Stimulated activated CD4-positive, alpha-beta T cell treated with anti-CD3 and anti-CD28 coated beads, TNF-alpha, amount 100 ng/mL, for 24 hours (primary cell): Measurements from ENCODE around the gene KIRREL3.

Experiments used
- DNase-seq, 3 experiments: peaks; one replicate each; pipeline ENCODE4 v3.0.0-alpha.2; 2020; ENCODE audit warnings: low read depth in 3 of 3

KIRREL3 gene

GRCh38 chr11:126422446-126422845, 578.1 kb downstream of the KIRREL3 start:
- no peak for DNase-seq

- no peak for DNase-seq
These were observed 579.3 kb downstream of the KIRREL3 start for GRCh38 chr11:126421271-126421671.

- DNase-seq = no peak
These were observed 579.8 kb downstream of the KIRREL3 start for GRCh38 chr11:126420698-126421256.

DNA sequence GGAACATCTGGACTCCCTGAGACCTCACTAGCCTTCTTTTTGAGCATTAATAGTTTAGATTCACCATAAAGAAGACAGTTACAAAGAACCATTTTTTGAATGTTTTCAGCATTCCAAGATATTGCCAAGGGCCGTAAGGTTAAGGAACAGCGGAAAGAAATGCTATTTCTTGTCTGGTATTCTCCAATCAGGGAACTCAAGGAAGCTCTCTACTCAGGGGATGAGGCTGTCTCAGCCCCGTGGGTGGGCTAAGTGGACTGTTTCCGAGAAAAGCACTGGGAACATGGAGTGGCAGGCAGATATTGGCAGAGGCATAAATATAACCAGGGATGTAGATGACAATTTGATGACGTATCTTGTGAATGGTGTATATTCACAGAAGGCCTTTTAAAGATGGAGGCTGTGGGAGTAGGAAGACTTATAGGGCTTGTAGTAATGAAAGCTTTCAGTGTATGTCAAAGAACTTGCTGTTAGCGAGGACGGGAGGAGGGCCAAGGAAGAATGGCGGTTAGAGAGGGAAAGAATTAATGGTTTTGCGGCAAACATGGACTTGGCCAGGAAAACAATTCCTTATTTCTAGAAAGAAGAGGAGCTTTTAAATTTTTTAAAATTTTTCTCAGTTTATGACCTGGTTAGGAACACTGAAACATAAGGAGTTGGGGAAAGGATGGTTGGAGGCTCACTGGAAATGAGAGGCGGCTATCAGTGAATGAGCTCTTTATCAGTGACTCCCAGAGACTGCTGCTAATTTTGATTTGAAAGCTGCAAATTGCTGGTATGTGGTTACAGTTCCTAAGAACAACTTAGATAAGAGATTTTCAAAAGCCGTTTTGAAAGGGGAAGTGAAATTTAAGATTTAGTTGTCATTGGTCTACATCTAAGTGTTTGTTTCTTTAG, 580.5 kb downstream of the KIRREL3 start:
- DNase-seq = no peak

DNA sequence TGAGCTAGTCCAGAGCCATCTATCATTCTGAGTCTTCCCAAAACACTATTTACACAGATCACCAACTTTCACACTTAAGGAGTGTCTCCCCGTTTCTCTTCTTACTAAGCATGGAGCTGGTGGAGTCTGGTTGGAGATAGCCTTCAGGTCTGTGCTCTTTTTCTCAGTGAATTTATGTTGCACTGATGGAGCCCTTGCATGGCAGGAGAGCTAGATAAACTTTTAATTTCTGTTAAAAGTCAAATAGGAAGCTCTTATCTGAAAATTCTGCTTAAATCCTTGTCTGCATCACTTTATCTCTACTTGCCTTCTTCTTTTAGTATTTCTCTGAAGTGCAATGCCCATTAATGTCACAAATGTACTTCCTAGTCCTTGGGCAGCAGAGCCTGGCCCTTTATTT, 581.7 kb downstream of the KIRREL3 start:
- no peak for DNase-seq

DNA sequence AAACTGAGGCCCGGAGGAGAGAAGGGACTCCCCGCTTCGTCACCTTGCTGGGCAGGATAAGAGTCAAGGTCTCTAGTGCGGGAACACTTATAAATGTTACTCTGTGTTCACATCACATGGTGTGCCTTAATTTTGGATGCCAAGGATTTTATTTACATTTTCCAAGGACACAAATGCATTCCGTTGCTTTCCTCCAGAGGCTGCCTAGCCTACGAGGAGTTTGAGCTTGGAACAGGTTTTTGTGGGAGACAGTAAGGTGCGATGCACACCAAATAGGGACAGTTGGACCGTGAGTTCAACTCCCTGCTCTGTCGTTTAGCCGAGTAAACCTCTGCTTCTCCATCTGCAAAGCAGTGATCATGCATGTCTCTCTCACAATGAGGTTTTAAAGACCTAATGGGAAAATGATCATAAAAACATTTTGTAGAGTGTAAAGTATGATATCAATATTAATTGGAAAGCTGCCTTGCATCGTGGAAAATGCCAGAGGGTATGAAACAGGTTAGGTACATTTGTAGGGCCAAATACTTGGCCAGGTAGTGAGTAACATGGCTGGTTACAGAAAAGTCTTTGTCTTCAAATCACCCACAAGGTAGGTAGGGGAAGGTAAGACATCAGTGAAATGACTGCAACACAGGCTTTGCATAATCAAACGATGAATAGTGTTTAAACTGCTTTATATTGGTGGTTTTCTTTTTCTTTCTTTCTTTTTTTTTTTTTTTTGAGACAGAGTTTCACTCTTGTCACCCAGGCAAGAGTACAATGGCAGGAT, 583.3 kb downstream of the KIRREL3 start:
- DNase-seq = no peak

DNA sequence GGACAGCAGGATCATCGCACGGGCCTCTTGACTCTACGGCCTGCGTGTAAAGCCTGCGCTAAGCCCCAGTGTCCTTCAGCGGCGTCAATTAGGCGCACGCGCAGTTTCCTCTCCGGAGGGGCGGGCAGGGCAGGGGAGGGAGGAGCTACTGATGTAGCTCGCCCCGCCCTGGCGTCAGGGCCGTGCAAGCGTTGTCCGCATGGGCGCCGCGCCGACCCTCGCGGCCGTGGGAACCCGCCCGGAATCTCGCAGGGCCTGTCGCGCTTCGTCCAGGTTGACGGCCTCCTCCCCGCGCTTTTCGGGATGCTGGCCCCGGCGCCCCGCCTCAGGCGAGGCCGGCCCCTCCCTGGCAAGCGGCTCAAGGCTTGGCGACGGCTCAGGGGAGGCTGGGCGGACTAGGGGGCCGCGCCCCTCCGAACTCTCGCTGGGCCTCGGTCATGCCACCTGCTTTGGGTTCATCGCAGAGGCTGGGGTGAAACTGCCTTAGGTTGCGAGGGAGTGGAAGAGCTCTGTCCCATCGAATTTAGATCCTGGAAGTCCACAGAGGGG, 584.0 kb downstream of the KIRREL3 start:
- DNase-seq = peak; percentile 34 to 74 (median 48)

DNA sequence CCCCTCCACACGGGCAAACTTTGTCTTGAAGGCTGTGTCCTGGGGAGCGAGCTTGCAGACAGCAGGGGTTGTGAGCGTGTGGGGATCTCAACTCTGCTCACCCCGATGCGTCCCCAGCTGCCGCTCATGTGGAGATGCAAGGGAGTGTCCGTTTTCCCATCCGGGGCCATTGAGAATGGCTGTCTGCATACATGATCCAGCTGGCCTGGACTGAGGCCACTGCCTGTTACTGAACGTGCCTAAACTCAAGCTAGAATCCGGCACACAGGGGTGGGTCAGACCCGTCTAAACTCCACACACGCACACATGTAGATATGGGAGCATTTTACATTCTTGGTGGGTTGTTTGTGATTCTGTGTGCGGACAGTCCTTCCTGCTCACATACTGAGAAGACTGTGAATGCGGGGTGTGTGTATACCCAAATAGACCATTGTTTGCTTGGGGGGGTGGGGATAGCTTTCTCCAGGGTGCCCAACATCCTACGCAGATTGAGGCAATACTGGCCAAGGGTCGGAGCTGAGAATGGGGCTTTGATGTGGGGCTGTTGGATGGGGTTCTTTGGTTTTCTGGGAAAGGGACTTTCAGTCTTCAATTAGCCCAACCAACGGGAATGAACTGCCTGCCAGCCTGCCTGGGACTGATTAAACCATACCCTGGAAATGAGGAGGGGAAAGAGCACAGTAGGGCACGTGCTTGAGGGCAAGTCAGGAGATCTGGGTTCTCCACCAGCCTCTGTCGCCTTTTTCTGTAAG, 584.7 kb downstream of the KIRREL3 start:
- no peak for DNase-seq

DNA sequence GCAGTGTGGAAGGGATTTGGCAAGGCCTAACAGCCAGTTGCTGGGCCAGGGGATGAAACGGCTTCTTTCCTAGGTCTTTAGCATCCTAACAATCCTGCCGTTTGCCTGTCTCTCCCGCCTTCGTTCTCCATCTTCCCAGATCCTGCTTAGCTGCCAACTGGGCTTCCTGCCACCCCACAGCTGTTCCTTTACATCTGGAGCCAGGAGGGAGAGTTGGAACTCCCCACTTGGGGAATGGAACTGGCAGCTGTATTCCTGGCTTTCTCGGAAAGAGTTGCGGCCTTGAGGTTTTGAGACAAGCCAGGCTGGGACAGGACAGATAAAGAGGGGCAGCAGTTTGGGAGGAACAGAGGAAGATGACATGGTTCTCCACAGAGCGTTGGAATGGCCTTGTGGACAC, 585.4 kb downstream of the KIRREL3 start:
- no peak for DNase-seq

- DNase-seq = no peak
These were observed 586.0 kb downstream of the KIRREL3 start for GRCh38 chr11:126414615-126415014.

DNA sequence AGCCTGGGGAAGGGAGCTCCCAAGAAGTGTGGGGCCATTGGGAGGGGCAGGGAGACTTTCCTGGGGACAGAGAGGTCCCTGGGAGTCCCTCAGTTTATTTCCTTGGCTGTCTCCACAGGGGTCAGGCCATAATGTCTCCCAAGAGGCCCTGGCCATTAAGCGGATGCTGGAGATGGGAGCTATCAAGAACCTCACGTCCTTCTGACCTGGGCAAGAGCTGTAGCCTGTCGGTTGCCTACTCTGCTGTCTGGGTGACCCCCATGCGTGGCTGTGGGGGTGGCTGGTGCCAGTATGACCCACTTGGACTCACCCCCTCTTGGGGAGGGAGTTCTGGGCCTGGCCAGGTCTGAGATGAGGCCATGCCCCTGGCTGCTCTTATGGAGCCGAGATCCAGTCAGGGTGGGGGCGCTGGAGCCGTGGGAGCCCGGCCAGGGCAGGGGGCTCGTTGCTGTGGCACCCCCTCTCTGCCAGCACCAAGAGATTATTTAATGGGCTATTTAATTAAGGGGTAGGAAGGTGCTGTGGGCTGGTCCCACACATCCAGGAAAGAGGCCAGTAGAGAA, 586.6 kb downstream of the KIRREL3 start:
- DNase-seq = no peak

DNA sequence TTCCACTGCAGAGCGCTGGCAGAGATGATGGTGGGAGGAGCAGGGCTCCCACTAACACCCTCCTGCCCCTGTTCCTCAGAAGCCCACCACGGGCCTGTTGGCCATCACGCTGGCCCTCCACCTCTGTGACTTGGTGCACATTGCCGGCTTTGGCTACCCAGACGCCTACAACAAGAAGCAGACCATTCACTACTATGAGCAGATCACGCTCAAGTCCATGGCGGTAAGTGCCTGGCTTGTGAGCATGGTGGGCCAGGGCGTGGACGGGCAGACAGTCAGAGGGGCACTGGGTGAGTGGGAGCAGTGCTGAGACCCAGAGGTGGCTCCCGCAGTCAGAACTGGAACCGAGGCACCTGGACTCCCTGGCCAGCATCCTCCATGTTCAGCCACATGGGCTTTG, 587.1 kb downstream of the KIRREL3 start:
- DNase-seq = no peak

GRCh38 chr11:126411971-126412381, 588.6 kb downstream of the KIRREL3 start:
- DNase-seq = no peak

GRCh38 chr11:126410649-126411048, 589.9 kb downstream of the KIRREL3 start:
- DNase-seq = no peak

DNA sequence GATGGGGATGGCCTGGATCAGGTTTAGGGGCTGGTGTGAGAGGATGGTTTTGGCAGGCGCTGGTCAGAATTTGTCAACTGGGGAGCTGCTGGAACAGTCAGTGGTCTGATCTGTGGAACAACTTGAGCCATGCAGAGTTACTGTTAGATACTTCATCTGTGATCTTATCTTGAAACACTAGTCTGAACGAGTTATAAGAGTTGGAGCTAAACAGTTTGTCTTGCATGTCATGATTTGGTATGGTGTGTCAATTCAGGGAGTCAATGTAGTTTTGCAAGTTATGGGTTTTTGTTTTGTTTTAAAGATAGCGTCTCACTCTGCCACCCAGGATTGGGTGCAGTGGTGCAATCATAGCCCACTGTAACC, 591.0 kb downstream of the KIRREL3 start:
- DNase-seq = no peak

DNA sequence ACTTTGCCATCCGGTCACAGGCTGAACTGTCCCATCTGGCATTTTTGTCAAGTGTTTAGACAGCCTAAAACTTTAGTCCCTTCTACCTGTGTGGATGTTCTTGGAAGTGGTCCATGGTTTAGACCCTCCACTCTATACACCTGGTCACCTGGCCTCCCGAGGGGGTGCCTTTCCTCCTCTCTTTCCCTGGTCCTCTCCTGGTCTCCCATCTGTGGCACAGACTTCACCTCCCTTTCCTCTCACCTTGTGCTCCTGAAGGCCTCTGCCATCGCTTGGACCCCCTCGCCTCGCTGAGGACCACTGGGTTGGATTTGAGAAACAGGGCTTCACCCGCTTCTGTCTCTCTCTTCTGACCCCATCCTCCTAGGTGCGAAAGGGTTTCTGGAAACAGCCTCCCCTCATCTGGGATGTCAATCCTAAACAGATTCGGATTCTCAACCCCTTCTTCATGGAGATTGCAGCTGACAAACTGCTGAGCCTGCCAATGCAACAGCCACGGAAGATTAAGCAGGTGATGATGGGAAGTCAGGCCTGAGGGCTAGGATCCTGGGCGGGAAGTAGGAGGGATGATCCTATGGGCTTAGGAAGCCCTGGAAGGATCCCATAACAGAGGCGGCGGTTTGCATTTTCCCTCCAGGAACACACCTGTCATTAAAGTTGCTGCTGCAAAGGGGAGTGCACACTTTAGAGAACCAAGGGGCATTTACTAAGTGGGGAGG, 591.5 kb downstream of the KIRREL3 start:
- no peak for DNase-seq

DNA sequence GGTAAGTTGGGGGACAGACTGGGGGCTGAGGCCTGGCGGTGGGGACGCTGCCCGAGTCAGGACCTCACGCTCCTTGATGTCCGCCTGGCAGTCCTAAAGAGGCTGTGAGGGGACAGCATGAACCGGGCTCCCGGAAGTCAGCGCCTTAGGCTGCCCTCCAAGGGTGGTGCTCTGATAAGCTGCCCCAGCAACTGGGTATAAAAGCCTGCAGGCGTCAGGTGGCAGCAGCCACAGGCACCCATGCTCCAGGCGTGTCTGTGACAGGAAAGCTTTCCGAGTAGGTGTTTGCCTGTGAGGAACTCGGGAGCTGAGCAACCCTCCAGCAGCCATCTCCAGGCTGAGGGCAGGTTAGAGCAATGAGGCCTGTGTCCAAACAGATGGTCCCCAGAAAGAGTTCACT, 592.1 kb downstream of the KIRREL3 start:
- DNase-seq = no peak

DNA sequence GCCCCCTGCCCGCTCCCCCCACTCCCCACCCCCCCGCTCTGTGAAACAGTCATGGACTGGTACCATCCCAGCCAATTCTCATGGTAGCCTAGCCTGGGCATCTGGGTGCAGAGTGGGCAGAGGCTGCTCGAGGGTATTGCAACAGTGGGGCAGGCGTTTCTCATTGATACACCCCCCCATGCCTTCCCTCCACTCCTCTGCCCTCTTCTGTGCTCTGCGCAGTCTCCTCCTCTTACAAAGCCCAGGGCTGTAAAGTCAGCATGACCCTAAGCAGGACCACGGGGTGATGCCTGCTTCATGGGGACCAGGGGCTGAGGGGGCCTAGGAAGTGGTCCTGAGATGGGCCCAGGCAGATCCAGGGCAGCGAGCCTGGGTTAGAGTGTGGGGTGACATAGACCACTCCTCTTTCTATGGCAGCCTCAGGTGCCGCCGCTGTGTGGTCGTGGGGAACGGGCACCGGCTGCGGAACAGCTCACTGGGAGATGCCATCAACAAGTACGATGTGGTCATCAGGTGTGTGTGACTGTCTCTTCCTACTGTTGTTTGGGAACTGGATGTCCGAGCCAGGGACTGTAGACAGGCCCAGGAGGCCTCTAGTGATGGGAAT, 592.8 kb downstream of the KIRREL3 start:
- no peak for DNase-seq

DNA sequence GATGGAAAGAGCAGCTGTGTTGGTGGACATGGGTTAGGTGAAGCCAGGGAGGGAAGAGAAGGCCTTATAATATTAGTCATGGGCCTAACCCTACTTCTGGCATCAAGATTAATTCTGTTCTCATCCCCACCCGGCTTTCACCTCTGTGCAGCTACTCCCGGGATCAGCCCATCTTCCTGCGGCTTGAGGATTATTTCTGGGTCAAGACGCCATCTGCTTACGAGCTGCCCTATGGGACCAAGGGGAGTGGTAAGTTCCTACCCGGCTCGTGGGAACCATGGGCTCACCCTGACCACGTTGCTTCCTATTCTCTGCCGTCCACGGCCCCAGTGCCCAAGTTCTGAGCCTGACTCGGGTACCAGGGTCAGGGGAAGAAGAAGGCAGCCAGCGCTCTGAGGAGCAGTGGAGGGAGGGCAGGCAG, 593.5 kb downstream of the KIRREL3 start:
- no peak for DNase-seq

DNA sequence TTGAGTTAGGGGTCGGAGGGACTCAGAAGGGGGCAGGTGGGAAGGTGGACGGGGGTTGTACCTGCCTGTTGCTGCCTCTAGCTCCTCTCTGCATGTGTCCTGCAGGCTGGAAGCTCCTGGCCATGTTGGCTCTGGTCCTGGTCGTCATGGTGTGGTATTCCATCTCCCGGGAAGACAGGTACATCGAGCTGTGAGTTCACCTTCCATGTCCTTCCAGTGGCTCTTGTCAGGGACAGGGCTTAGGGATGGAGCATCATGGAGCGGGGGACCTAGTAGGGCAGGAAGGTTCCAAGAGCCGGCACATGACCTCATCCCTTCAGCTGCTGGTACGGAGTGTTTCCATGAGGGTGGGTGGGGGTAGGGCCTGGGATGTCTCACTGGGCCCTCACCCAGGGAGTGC, 594.2 kb downstream of the KIRREL3 start:
- DNase-seq = no peak
